C4-2B (cell line): ENCODE data around the gene MTHFR.

Experiments
- H3K27ac ChIP-seq: fragments of 450-650 bp; 2 replicates; pipeline ENCODE4 v1.5.1; 2017
- CTCF ChIP-seq: fragments of 450-650 bp; conservative IDR thresholded peaks from 2 replicates; pipeline ENCODE4 v1.5.1; 2017; ENCODE audit warnings: mild to moderate bottlenecking
- ZFX ChIP-seq: fragments of 450-650 bp; IDR thresholded peaks from 2 replicates; pipeline ENCODE4 v1.6.1; 2017

The MTHFR gene

GRCh38 chr1:11783556-11783955, 22.2 kb downstream of the MTHFR start:
- TF ChIP-seq CTCF (no peak), ZFX (no peak)
- no peak overlapping the region for H3K27ac ChIP-seq

- H3K27ac ChIP-seq, result no peak overlapping the region
- TF ChIP-seq ZFX (no peak), CTCF (no peak)
Measured at GRCh38 chr1:11782127-11782708, 23.5 kb downstream of the MTHFR start.

- TF ChIP-seq ZFX, result no peak
- TF ChIP-seq CTCF, result no peak
- H3K27ac ChIP-seq, result no peak overlapping the region
Measured at GRCh38 chr1:11781297-11781696, 24.5 kb downstream of the MTHFR start.

- no peak for TF ChIP-seq ZFX
- TF ChIP-seq CTCF, result no peak
- H3K27ac ChIP-seq, result no peak overlapping the region
Measured at GRCh38 chr1:11780380-11781147, 25.2 kb downstream of the MTHFR start.

- H3K27ac ChIP-seq, result no peak overlapping the region
- no peak for TF ChIP-seq ZFX
- TF ChIP-seq CTCF, result no peak
Measured at GRCh38 chr1:11779715-11780379, 25.9 kb downstream of the MTHFR start.

GRCh38 chr1:11778844-11779623, 26.7 kb downstream of the MTHFR start:
- H3K27ac ChIP-seq, result no peak overlapping the region
- TF ChIP-seq CTCF (no peak), ZFX (no peak)

GRCh38 chr1:11778336-11778735, 27.4 kb downstream of the MTHFR start:
- H3K27ac ChIP-seq, result no peak overlapping the region
- TF ChIP-seq CTCF (no peak), ZFX (no peak)
